Islet of Langerhans (tissue), 1 donor: ENCODE measurements around the gene SERPINA4.
"Not testable (repeated sequence)": the region's sequence is repeated elsewhere in the genome, so short reads cannot be mapped to it uniquely, and the experiment has no call there.

Source experiments
- FAIRE-seq: peaks from one replicate; lab custom pipeline; 2011; peaks lifted over from hg19 to GRCh38; lab: Jason Lieb, UNC

Gene SERPINA4

GRCh38 chr14:94569381-94570001 lies 8.2 kb downstream of the SERPINA4 start:
- no peak for FAIRE-seq

GRCh38 chr14:94570002-94570400 lies 8.8 kb downstream of the SERPINA4 start:
- no peak for FAIRE-seq

DNA sequence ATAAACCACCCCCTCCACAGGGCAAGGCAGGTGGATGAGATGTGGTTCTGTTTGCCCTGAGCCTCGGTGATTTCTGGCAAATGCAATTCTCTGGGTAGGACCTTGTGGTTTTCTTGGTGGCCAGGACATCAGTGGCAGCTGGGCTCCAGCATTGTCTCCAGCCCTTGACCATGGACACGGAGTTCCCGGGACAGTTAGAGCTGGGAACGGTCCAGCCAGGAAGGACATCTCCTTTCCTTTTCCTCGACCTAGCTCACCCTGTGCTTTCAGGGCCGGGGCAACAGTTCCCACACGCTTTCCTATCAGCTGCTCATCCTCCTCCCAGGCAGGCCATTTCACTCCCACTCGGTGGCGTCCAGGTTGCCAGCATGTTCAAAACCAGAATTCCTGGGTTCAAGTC lies 9.2 kb downstream of the SERPINA4 start:
- no peak for FAIRE-seq

DNA sequence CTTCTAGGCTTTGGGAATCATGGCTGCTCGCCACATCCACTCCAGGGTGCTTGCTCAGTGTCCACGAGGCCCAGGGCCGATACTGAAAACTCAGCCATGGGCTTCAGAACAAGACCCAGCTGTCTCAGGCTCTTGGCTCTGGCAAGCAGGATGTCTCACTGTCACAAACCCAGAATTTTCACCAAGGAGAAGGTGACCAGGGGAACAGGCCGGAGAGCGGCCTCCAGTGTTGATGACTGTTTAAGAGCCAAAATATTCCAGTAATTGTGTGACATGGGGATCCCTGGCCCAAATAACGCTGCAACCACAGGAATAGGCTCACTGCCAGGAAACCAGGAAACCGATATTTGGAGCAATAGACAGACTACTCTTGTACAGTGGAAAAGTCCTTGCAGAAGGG lies 10.2 kb downstream of the SERPINA4 start:
- FAIRE-seq, result no peak

DNA sequence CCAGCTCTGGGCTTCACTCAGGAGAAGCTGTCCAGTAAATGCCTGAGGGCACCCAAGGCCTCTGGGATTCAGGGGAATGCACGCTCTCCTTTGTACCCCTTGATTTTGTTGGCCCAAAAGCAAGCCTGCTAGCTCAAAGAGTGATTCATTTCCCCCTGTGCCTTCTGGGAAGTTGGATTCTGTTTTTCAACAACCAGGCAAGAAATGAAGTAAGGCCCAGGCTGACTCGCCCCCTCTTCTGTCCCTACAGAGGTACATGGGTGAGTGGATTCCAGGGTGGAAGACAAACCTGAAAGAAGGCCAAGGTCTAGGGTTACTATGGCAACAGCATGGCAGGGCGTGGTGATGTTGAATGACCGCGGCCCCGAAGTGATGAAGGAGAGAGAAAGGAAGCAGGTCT lies 10.7 kb downstream of the SERPINA4 start:
- no peak for FAIRE-seq

- FAIRE-seq, result no peak
Measured at GRCh38 chr14:94572637-94573303, 11.5 kb downstream of the SERPINA4 start.

GRCh38 chr14:94573475-94574277 lies 12.4 kb downstream of the SERPINA4 start:
- FAIRE-seq, result no peak

DNA sequence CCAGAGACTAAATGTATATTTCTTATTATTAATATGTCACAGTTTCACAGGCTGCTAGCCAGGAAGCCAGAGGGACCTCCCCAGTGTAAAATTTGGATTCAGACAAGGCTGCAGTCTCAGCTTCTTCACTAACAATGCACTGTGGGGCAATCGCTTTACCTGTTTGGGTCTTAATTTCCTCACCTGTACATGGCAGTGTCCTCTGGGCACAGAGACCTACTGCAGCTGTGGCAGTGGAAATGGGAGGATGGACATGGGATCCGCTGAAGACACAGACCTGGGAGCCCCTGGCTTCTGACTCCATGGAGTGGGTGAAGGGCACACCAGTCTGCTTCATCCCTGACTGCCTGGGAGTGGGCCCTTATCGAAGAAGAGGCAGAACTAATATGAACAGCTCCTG lies 13.1 kb downstream of the SERPINA4 start:
- FAIRE-seq, result no peak

DNA sequence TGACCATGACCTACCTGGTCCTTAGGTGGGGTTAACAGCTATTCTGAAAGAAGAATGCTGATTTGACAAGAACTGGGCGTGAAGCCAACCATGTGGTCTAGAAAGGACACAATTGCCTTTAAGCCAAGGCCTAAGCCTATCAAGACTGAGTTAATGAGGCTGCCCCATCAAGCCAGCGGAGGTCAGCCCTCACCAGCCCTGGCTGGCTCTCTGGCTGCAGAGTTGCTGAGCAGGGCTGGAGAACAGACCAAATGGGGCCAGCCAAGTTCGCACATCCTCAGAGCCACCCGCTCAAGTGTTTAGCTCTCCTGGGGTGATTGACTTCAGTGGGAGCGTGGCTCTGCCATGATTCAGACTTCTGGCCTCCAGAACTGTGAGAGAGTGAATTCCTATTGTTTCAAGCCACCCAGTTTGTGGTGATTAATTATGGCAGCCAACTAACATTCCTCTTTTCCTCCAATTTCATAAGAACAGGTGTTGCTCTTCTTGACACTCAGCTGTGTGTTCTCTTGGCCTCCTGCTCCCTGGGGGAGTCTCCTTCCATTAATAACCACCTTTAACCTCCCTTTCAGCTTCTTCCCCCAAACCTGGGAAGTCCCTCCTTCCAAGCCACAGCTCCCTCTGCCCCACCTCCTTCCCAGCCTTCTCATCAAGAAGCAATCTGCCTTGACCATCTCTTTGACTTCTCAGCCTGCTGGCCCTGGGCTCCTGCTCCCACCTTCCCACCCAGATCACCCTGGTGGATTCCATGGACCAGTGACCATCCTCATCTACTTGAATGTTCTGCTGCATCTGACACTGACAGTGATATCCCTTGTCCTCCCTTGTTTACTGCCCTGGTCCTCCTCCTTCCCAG lies 14.7 kb downstream of the SERPINA4 start:
- FAIRE-seq, result no peak

DNA sequence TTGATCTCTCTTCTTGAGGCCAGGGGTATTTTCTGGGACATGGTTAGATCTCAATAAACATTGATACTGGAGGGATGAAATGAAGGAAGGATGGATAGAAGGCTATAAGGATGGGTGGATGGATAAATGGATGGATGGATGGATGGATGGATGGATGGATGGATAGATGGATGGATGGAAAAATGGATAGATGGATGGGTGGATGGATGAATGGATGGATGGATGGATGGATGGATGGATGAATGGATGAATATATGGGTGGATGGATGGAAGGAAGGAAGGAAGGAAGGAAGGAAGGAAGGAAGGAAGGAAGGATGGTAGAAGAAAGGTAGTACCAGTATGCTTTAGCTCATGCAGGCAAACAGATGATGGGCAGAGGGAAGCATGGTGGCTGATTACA lies 16.2 kb downstream of the SERPINA4 start:
- not testable (repeated sequence) for FAIRE-seq

DNA sequence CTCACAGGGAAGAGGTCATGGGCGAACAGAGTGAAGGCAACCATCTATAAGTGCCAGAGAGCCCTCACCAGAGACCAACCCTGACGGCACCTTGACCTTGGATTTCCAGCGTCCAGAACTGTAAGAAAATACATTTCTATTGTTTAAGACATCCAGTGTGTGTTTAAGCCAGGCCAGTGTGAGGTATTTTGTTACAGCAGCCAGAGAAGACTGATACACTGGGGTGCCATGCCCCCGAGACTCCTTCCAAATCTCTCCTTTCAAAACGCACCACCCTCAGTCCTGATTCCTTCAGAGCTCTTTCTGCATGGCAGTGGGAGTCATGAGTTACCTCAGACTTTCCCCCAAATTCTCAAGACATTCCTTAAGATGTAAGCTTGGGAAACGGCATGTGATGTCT lies 17.5 kb downstream of the SERPINA4 start:
- FAIRE-seq, result no peak

- no peak for FAIRE-seq
Measured at GRCh38 chr14:94581127-94581999, 20.1 kb downstream of the SERPINA4 start, which contains the start of gene SERPINA5. TSS of gene SERPINA5 (plus strand) at chr14:94581426. CDS start at chr14:94587363, 5,937 bp downstream.

DNA sequence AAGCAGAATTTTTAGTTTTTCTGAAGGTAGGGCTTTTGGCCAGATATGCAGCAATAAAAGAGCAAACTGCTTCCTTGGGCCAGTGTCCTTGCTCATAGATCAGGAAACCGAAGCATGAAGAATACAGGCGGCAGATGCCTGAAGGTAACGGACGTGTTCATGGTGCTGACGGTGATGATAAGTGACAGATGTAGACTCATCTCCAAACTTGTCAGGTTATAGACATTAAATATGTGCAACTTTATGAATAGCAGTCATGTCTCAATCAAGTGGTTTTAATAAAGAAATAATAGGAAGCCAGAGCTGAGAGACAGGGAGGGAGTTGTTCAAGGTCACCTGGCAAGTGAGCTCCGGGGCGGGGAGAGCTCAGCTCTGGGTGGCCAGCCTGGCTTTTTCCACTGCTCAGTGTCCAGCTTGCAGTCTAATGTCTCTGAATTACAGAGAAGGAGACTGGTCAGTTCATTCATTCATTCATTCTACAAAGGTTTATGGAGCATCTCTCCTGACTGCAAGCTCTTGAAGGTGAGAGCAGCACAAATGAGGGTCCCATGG lies 21.0 kb downstream of the SERPINA4 start:
- no peak for FAIRE-seq

- no peak for FAIRE-seq
Measured at GRCh38 chr14:94582851-94583250, 21.6 kb downstream of the SERPINA4 start.

- FAIRE-seq, result no peak
Measured at GRCh38 chr14:94583557-94583956, 22.3 kb downstream of the SERPINA4 start.

DNA sequence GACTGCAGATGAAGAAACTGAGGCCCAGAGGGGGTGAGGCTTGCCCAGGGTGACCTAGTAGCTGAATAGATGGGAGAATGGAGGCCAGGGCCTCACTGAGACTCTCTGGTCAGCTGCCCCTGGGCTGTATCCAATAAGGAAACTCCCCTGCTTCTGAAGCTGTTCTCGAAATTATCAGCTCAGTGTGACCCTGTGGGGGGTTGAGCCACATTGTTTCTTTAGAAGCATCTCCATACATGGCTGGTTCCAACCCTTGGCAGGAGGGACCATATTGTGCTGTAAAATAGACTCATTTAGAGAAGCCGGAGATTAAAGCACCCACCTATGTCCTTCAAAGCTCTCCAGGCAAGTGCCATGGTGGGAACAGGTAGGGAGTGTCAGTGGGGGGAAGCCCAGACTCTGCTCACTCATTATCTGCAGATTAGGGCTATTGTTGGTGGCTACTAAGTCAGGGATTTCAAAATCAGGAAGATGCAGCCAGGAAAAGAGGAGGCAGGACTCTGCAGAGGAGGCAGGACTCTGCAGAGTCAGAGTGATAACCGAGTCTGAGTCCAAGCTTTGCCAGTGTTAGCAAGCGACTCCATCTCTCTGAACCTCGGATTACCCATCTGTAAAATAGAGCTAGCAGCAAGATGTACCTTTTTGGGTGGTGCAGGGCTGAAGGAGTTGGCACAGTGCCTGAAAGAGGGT lies 23.5 kb downstream of the SERPINA4 start:
- no peak for FAIRE-seq

DNA sequence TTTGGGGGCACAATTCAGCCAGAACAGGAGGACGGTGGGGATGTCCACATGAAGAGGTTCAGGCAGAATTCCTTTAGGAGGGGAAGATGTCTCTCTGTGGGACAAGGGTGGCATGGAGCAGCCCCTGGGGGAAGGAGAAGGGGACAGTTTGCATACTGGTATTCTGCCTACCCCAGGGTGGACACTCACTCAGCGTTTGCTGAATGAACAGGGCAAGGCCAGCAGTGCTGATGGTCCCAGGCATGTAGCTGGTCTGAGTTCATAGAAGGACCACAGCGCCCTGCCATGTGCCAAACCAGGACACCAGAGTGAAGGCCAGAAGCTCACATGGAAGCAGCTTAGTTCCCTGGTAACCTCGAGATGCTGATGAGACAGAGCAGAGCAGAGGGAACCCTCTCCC lies 25.4 kb downstream of the SERPINA4 start:
- FAIRE-seq, result no peak

- FAIRE-seq, result no peak
Measured at GRCh38 chr14:94588311-94588710, 27.1 kb downstream of the SERPINA4 start.

DNA sequence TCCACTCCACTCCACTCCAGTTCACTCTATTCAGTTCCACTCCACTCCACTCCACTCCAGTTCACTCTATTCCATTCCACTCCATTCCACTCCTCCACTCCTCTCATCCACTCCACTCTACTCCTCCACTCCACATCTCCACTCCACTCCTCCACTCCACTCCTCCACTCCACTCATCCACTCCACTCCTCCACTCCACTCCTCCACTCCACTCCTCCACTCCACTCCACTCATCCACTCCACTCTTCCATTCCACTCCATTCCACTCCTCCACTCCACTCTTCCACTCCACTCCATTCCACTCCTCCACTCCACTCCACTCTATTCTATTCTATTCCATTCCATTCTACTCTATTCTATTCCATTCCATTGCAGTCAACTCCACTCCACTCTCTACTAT lies 29.8 kb downstream of the SERPINA4 start:
- no peak for FAIRE-seq

- no peak for FAIRE-seq
Measured at GRCh38 chr14:94591871-94592270, 30.6 kb downstream of the SERPINA4 start.
